Vagina (tissue), 2 donors: ENCODE data around the gene POLRMT.

Source experiments
- CTCF ChIP-seq, 3 experiments: fragments of 450-650 bp in 2 of 3; fragments of 200-600 bp in 1 of 3; sonication (generic) in 1 of 3; IDR thresholded peaks; one replicate each; pipeline ENCODE4 v1.5.1; 2017 to 2019; ENCODE audit warnings: antibody characterized with exemption in 3 of 3, mild to moderate bottlenecking in 2 of 3, moderate library complexity in 2 of 3
- POLR2A ChIP-seq, 2 donors: fragments of 450-650 bp; IDR thresholded peaks; one replicate each; pipeline ENCODE4 v1.6.1; 2017; ENCODE audit warnings: antibody characterized with exemption in 2 of 2, mild to moderate bottlenecking in 2 of 2, moderate library complexity in 2 of 2
- POLR2AphosphoS5 ChIP-seq, 2 donors: sonication (generic); formaldehyde crosslinking; IDR thresholded peaks; one replicate each; pipeline ENCODE4 v1.9.0; 2017; ENCODE audit warnings: antibody characterized with exemption in 2 of 2, mild to moderate bottlenecking in 2 of 2, low read depth in 1 of 2; ENCODE audit not compliant: insufficient read depth in 1 of 2

- TF ChIP-seq POLR2AphosphoS5 (IDR thresholded peaks at IDR 0.05; ENCODE audit: insufficient read depth in 1 of 2, low read depth in 1 of 2) (no peak), CTCF (IDR thresholded peaks at IDR 0.05) (peak; percentile 35 to 63 (median 41)), POLR2A (IDR thresholded peaks at IDR 0.05) (no peak)
These were observed 48.9 kb downstream of the POLRMT start for GRCh38 chr19:584240-585001.
